DOHH2 (cell line): Measurements from ENCODE around the gene C9orf152.

Experiments used
- H3F3A ChIP-seq: fragments of 200-600 bp; sonication (generic), shearing (Covaris generic); 2 replicates; pipeline ENCODE4 v1.6.0; 2016; ENCODE audit warnings: antibody characterized with exemption, mild to moderate bottlenecking; ENCODE audit not compliant: control insufficient read depth, insufficient read depth
- H3K27ac ChIP-seq: fragments of 200-600 bp; sonication (generic); 2 replicates; pipeline ENCODE4 v1.5.1; 2014; ENCODE audit warnings: low read depth, mild to moderate bottlenecking, low read length, moderate library complexity
- H3K27me3 ChIP-seq: fragments of 200-600 bp; sonication (generic); 2 replicates; pipeline ENCODE4 v1.6.1; 2014; ENCODE audit warnings: mild to moderate bottlenecking, low read length, mixed read lengths; ENCODE audit not compliant: control insufficient read depth
- H3K36me3 ChIP-seq: fragments of 200-600 bp; sonication (generic); 2 replicates; pipeline ENCODE4 v1.6.1; 2014; ENCODE audit warnings: mild to moderate bottlenecking, low read length, moderate library complexity, mixed read lengths; ENCODE audit not compliant: control insufficient read depth
- H3K4me1 ChIP-seq: fragments of 200-600 bp; sonication (generic); 2 replicates; pipeline ENCODE4 v1.6.1; 2014; ENCODE audit warnings: mild to moderate bottlenecking, low read length, mixed read lengths; ENCODE audit not compliant: control insufficient read depth
- H3K4me2 ChIP-seq: fragments of 200-600 bp; sonication (generic); 2 replicates; pipeline ENCODE4 v1.6.0; 2014; ENCODE audit warnings: mild to moderate bottlenecking, low read length, moderate library complexity
- H3K4me3 ChIP-seq: fragments of 200-600 bp; sonication (generic); 2 replicates; pipeline ENCODE4 v1.5.1; 2014; ENCODE audit warnings: mild to moderate bottlenecking, low read length, mixed read lengths
- H3K79me2 ChIP-seq: fragments of 200-600 bp; sonication (generic); 2 replicates; pipeline ENCODE4 v1.6.1; 2014; ENCODE audit warnings: mild to moderate bottlenecking, low read length, mixed read lengths; ENCODE audit not compliant: control insufficient read depth
- H3K9me2 ChIP-seq: fragments of 200-600 bp; sonication (generic); replicated peaks from 2 replicates; pipeline ENCODE4 v1.6.1; 2014; ENCODE audit warnings: mild to moderate bottlenecking, low read length, mixed read lengths; ENCODE audit not compliant: control insufficient read depth
- H3K9me3 ChIP-seq: fragments of 200-600 bp; sonication (generic); 2 replicates; pipeline ENCODE4 v1.6.1; 2014; ENCODE audit warnings: antibody characterized with exemption, low read length, mixed read lengths; ENCODE audit not compliant: control insufficient read depth, insufficient read depth
- H4K20me1 ChIP-seq: fragments of 200-600 bp; sonication (generic); 2 replicates; pipeline ENCODE4 v1.6.0; 2014; ENCODE audit warnings: low read depth, mild to moderate bottlenecking, antibody characterized with exemption, low read length, moderate library complexity; ENCODE audit not compliant: control insufficient read depth, insufficient read depth
- CTCF ChIP-seq: fragments of 200-600 bp; sonication (generic); IDR thresholded peaks from one replicate; pipeline ENCODE4 v1.5.1; 2014; ENCODE audit warnings: antibody characterized with exemption, mild to moderate bottlenecking, low read depth, low read length; ENCODE audit not compliant: poor library complexity, severe bottlenecking
- EZH2phosphoT487 ChIP-seq: fragments of 200-600 bp; sonication (generic); IDR thresholded peaks from 2 replicates; pipeline ENCODE4 v1.6.1; 2017; ENCODE audit warnings: borderline replicate concordance, mild to moderate bottlenecking, antibody characterized with exemption, low read length, moderate library complexity, mixed read lengths

The C9orf152 gene

GRCh38 chr9:110228321-110228720, 20.4 kb upstream of the C9orf152 start:
- H3K27me3 ChIP-seq: no peaks in the 10 kb centered on the region
- no peaks in the 10 kb centered on the region for H3K9me2 ChIP-seq
- TF ChIP-seq CTCF (no peak), EZH2phosphoT487 (no peak)
- no peak overlapping the region for H3K4me3 ChIP-seq
- H3F3A ChIP-seq: no peaks in the 10 kb centered on the region
- no peaks in the 10 kb centered on the region for H3K79me2 ChIP-seq
- no peaks in the 10 kb centered on the region for H3K36me3 ChIP-seq
- no peak overlapping the region for H3K4me2 ChIP-seq
- no peaks in the 10 kb centered on the region for H3K4me1 ChIP-seq
- no peaks in the 10 kb centered on the region for H4K20me1 ChIP-seq
- H3K27ac ChIP-seq: no peak overlapping the region
- H3K9me3 ChIP-seq: no peaks in the 10 kb centered on the region

- Histone ChIP-seq H4K20me1 (no peaks in the 10 kb centered on the region), H3K4me1 (no peaks in the 10 kb centered on the region), H3K27me3 (no peaks in the 10 kb centered on the region), H3K79me2 (no peaks in the 10 kb centered on the region), H3K9me2 (no peaks in the 10 kb centered on the region), H3F3A (no peaks in the 10 kb centered on the region), H3K4me3 (no peak overlapping the region), H3K4me2 (no peak overlapping the region), H3K27ac (no peak overlapping the region), H3K36me3 (no peaks in the 10 kb centered on the region), H3K9me3 (no peaks in the 10 kb centered on the region)
- no peak for TF ChIP-seq EZH2phosphoT487
- TF ChIP-seq CTCF: no peak
Observed at GRCh38 chr9:110224583-110224982, 16.6 kb upstream of the C9orf152 start.

- Histone ChIP-seq H3F3A (no peaks in the 10 kb centered on the region), H3K4me2 (no peak overlapping the region), H3K9me2 (no peaks in the 10 kb centered on the region), H3K79me2 (no peaks in the 10 kb centered on the region), H3K4me1 (no peaks in the 10 kb centered on the region), H4K20me1 (no peaks in the 10 kb centered on the region), H3K36me3 (no peaks in the 10 kb centered on the region), H3K9me3 (no peaks in the 10 kb centered on the region), H3K4me3 (no peak overlapping the region), H3K27me3 (peaks cover 10% of the 10 kb centered on the region), H3K27ac (no peak overlapping the region)
- TF ChIP-seq CTCF (no peak), EZH2phosphoT487 (no peak)
Observed at GRCh38 chr9:110220809-110221208, 12.8 kb upstream of the C9orf152 start.

- Histone ChIP-seq H3K4me2 (no peak overlapping the region), H3K27ac (no peak overlapping the region), H3F3A (no peaks in the 10 kb centered on the region), H4K20me1 (no peaks in the 10 kb centered on the region), H3K9me2 (no peaks in the 10 kb centered on the region), H3K27me3 (peaks cover 13% of the 10 kb centered on the region), H3K9me3 (no peaks in the 10 kb centered on the region), H3K4me1 (no peaks in the 10 kb centered on the region), H3K4me3 (no peak overlapping the region), H3K79me2 (no peaks in the 10 kb centered on the region), H3K36me3 (no peaks in the 10 kb centered on the region)
- TF ChIP-seq CTCF (peak; percentile 75), EZH2phosphoT487 (no peak)
Observed at GRCh38 chr9:110217656-110218099, 9.7 kb upstream of the C9orf152 start.
